ENCODE measurements around the gene ELK3. TPM values are rescaled to one million over a fixed set of nuclear protein-coding genes. Genes with fewer than 3 reads are reported as not detected.

ELK3 gene
- total RNA-seq, 2 donors from 2014 or later = 8.5 to 10.8 TPM

GRCh38 chr12:96208346-96208745, 14.2 kb downstream of the ELK3 start:
- no peaks in the 10 kb centered on the region for H3K4me1 ChIP-seq
- no peaks in the 10 kb centered on the region for H3K9me3 ChIP-seq
- no peak overlapping the region for H3K9ac ChIP-seq (ENCODE audit: low read depth in 2 of 2, low read length in 2 of 2)
- no peak for TF ChIP-seq CTCF (IDR thresholded peaks at IDR 0.05)
- H3K27ac ChIP-seq = no peak overlapping the region
- H3K27me3 ChIP-seq = no peaks in the 10 kb centered on the region
- no peaks in the 10 kb centered on the region for H3K36me3 ChIP-seq
- no peak for DNase-seq
- intact Hi-C loops (cut with DNase I) = loop anchor here (5.0 kb wide), 1 partner anchor 314 kb away; no protein-coding TSS in a partner anchor
- H3K4me3 ChIP-seq = no peak overlapping the region

DNA sequence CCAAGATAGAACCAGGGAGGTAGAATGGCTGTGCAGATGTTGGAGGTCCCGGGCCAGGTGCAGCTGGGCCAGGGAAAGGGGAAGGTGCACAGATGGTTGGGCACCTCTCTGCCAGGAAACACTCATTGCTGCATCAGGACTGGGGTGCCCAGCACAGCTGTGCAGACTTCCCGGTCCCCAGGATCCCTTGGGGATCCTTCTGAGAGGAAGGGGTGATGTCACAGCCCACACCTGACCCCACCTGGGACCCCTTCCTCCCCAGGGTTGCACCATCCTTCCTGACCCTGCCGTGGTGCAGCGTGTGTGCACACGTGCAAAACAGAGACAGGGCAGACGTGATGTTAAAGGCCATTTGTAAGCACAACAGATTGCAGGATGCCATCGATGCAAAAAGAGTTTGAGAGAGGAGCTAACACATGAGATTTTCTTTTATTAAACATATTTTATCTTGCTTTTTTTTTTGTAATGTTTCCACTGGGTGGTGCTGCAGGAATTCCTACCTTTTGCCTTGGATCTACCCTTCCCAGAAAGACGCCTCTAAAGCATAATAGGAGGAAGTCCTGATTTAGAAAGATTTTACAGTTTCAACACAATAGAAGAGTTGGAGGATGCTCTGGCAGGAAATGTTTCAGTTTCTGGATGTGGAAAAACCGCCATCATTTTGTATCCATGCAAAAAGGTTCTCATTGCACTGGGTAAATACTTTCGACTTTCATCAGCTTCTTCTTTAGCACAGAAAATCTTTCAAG, 14.8 kb downstream of the ELK3 start:
- no peak for TF ChIP-seq CTCF (IDR thresholded peaks at IDR 0.05)
- H3K27ac ChIP-seq = no peak overlapping the region
- H3K27me3 ChIP-seq = no peaks in the 10 kb centered on the region
- H3K4me1 ChIP-seq = no peaks in the 10 kb centered on the region
- DNase-seq = no peak
- no peaks in the 10 kb centered on the region for H3K36me3 ChIP-seq
- no peak overlapping the region for H3K9ac ChIP-seq (ENCODE audit: low read depth in 2 of 2, low read length in 2 of 2)
- no peaks in the 10 kb centered on the region for H3K9me3 ChIP-seq
- intact Hi-C loops (cut with DNase I) = loop anchor here (5.0 kb wide), 1 partner anchor 313 kb away; no protein-coding TSS in a partner anchor
- H3K4me3 ChIP-seq = no peak overlapping the region

DNA sequence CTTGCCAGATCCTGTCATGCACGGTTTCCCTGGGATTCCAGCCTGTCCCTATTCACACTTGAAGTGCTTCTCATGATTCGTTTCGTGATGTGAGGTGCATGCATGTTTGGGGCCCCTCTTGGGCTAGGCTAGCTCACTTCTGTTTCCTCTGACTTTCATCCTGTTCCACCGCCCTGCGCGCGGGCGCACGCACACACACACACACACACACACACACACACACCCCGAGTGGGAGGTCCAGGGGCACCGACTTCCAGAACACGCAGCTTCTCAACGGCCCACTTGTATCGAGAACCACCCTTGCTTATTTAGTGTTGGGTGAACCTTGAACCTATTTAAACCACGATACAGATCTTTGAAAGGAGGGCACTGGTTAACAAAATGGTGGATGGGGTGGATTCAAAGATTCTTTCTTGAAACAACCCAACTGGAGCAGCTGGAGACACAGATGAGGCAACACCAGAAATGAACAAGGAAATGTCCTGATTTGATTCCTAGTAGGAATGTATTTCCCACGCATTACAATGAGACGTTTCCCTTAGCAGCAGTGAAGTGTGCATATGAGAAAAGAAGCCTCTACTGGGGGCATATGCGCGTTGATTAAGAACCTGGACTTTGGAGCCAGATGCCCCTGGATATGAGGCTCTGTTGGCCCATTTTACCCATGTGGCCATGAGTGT, 16.3 kb downstream of the ELK3 start:
- Histone ChIP-seq H3K4me1 (no peaks in the 10 kb centered on the region), H3K27ac (no peak overlapping the region), H3K36me3 (no peaks in the 10 kb centered on the region), H3K9ac (ENCODE audit: low read depth in 2 of 2, low read length in 2 of 2) (no peak overlapping the region), H3K4me3 (no peak overlapping the region), H3K9me3 (no peaks in the 10 kb centered on the region), H3K27me3 (no peaks in the 10 kb centered on the region)
- no peak for DNase-seq
- intact Hi-C loops (cut with DNase I) = no loop called here
- no peak for TF ChIP-seq CTCF (IDR thresholded peaks at IDR 0.05)

GRCh38 chr12:96211988-96212387, 17.8 kb downstream of the ELK3 start:
- Histone ChIP-seq H3K4me1 (no peaks in the 10 kb centered on the region), H3K9ac (ENCODE audit: low read depth in 2 of 2, low read length in 2 of 2) (no peak overlapping the region), H3K27me3 (no peaks in the 10 kb centered on the region), H3K36me3 (no peaks in the 10 kb centered on the region), H3K9me3 (no peaks in the 10 kb centered on the region), H3K27ac (no peak overlapping the region), H3K4me3 (no peak overlapping the region)
- intact Hi-C loops (cut with DNase I) = no loop called here
- TF ChIP-seq CTCF (IDR thresholded peaks at IDR 0.05) = no peak
- DNase-seq = no peak

GRCh38 chr12:96212456-96213375, 18.5 kb downstream of the ELK3 start:
- intact Hi-C loops (cut with DNase I) = no loop called here
- Histone ChIP-seq H3K27ac (no peak overlapping the region), H3K4me1 (no peaks in the 10 kb centered on the region), H3K27me3 (no peaks in the 10 kb centered on the region), H3K9me3 (no peaks in the 10 kb centered on the region), H3K36me3 (no peaks in the 10 kb centered on the region), H3K4me3 (no peak overlapping the region), H3K9ac (ENCODE audit: low read depth in 2 of 2, low read length in 2 of 2) (no peak overlapping the region)
- DNase-seq = no peak
- no peak for TF ChIP-seq CTCF (IDR thresholded peaks at IDR 0.05)
